NCI-H2227 (cell line): ENCODE results near the gene UQCC2.

ENCODE experiments used
- DNase-seq: peaks from one replicate; lab custom pipeline; 2025; ENCODE audit not compliant: unreplicated experiment; lab: John Stamatoyannopoulos, UW

The UQCC2 gene

GRCh38 chr6:33708516-33709204 is 2.8 kb downstream of the UQCC2 start:
- no peak for DNase-seq

- no peak for DNase-seq
Measured at GRCh38 chr6:33707771-33708170, 3.7 kb downstream of the UQCC2 start.

GRCh38 chr6:33705955-33706725 is 5.4 kb downstream of the UQCC2 start:
- DNase-seq = no peak

GRCh38 chr6:33705268-33705885 is 6.1 kb downstream of the UQCC2 start:
- no peak for DNase-seq

GRCh38 chr6:33704215-33705066 is 7.1 kb downstream of the UQCC2 start:
- no peak for DNase-seq

- peak; percentile 60 for DNase-seq
Measured at GRCh38 chr6:33702345-33702977, 9.0 kb downstream of the UQCC2 start.

- DNase-seq = peak; percentile 75
Measured at GRCh38 chr6:33700391-33701050, 11.0 kb downstream of the UQCC2 start.

- DNase-seq = no peak
Measured at GRCh38 chr6:33699739-33700138, 11.8 kb downstream of the UQCC2 start.

GRCh38 chr6:33699131-33699530 is 12.4 kb downstream of the UQCC2 start:
- DNase-seq = no peak

GRCh38 chr6:33698494-33698893 is 13.0 kb downstream of the UQCC2 start:
- DNase-seq = no peak

GRCh38 chr6:33697845-33698244 is 13.7 kb downstream of the UQCC2 start:
- DNase-seq = no peak

- no peak for DNase-seq
Measured at GRCh38 chr6:33696548-33697518, 14.7 kb downstream of the UQCC2 start.

- DNase-seq = no peak
Measured at GRCh38 chr6:33696076-33696475, 15.4 kb downstream of the UQCC2 start.

GRCh38 chr6:33695451-33695887 is 16.0 kb downstream of the UQCC2 start:
- no peak for DNase-seq

GRCh38 chr6:33694977-33695376 is 16.5 kb downstream of the UQCC2 start:
- DNase-seq = no peak

- DNase-seq = peak; percentile 66
Measured at GRCh38 chr6:33694401-33694931, 17.0 kb downstream of the UQCC2 start.

- no peak for DNase-seq
Measured at GRCh38 chr6:33693186-33694105, 18.1 kb downstream of the UQCC2 start.

- DNase-seq = no peak
Measured at GRCh38 chr6:33692760-33693158, 18.7 kb downstream of the UQCC2 start.
